B cell (primary cell): Measurements from ENCODE around the gene WNT9A. TPM values are rescaled to one million over a fixed set of nuclear protein-coding genes. Genes with fewer than 3 reads are reported as not detected.

Source experiments
- ATAC-seq: fragments of 200-7000 bp; cut with Tn5 transposase; one replicate; pipeline ENCODE4 v1.10.0; 2021; ENCODE audit warnings: low read depth, mild to moderate bottlenecking, moderate number of reproducible peaks, moderate library complexity
- CTCF ChIA-PET: fragments of 350-600 bp; sonication (Branson Sonifier 250); formaldehyde crosslinking; loops from one replicate; lab custom pipeline; 2021; ENCODE audit warnings: antibody characterized with exemption, inconsistent platforms; lab: Charles Lee
- POLR2A ChIA-PET: fragments of 350-600 bp; sonication (Branson Sonifier 250); formaldehyde crosslinking; loops from one replicate; lab custom pipeline; 2021; ENCODE audit warnings: antibody characterized with exemption; lab: Charles Lee
- DNase-seq: peaks from one replicate; pipeline ENCODE4 v3.0.0; 2013
- H2AFZ ChIP-seq: 2 replicates; pipeline ENCODE4 v1.6.1; 2012; ENCODE audit warnings: mild to moderate bottlenecking, low read depth, low read length; ENCODE audit not compliant: insufficient read depth, poor library complexity, severe bottlenecking
- H3K27ac ChIP-seq, 2 donors: 1 replicate in 1 of 2; 2 replicates in 1 of 2; pipeline ENCODE4 v1.5.1; 2012 to 2013; ENCODE audit warnings: low read length in 2 of 2, mild to moderate bottlenecking in 2 of 2, moderate library complexity in 1 of 2
- H3K27me3 ChIP-seq, 4 experiments: fragments of 200-600 bp in 1 of 4; sonication (generic) in 1 of 4; replicated peaks in 1 of 4; 1 replicate in 2 of 4; 2 replicates in 2 of 4; pipeline versions ENCODE4 v1.6.1 to v1.7.0; 2013 to 2016; ENCODE audit warnings: low read length in 3 of 4, mild to moderate bottlenecking in 2 of 4, mixed read lengths in 1 of 4, moderate library complexity in 1 of 4; ENCODE audit not compliant: insufficient read depth in 4 of 4, control insufficient read depth in 3 of 4; ENCODE audit errors: control extremely low read depth in 1 of 4
- H3K36me3 ChIP-seq, 2 experiments: replicated peaks in 1 of 2; 1 replicate in 1 of 2; 2 replicates in 1 of 2; pipeline versions ENCODE4 v1.6.1 to v1.7.1; 2013; ENCODE audit warnings: low read length in 1 of 2; ENCODE audit not compliant: insufficient read depth in 2 of 2, control insufficient read depth in 1 of 2; ENCODE audit errors: control extremely low read depth in 1 of 2, extremely low read depth in 1 of 2
- H3K4me1 ChIP-seq, 2 donors: fragments of 200-600 bp in 1 of 2; sonication (generic) in 1 of 2; 1 replicate in 1 of 2; 2 replicates in 1 of 2; pipeline versions ENCODE4 v1.5.1 to v1.6.1; 2013 to 2017; ENCODE audit warnings: low read length in 2 of 2; ENCODE audit not compliant: control insufficient read depth in 2 of 2, insufficient read depth in 2 of 2
- H3K4me2 ChIP-seq: replicated peaks from 2 replicates; pipeline ENCODE3; 2012; ENCODE audit warnings: mild to moderate bottlenecking, low read depth, low read length; ENCODE audit not compliant: poor library complexity, severe bottlenecking
- H3K4me3 ChIP-seq, 5 experiments: fragments of 200-600 bp in 1 of 5; sonication (generic) in 1 of 5; 1 replicate in 3 of 5; 2 replicates in 2 of 5; pipeline versions ENCODE4 v1.5.1 to v1.7.0; 2011 to 2016; ENCODE audit warnings: low read length in 4 of 5, mild to moderate bottlenecking in 4 of 5, low read depth in 2 of 5, control low read depth in 1 of 5, moderate library complexity in 1 of 5; ENCODE audit not compliant: insufficient read depth in 1 of 5; ENCODE audit errors: control extremely low read depth in 1 of 5, extremely low read depth in 1 of 5
- H3K79me2 ChIP-seq: fragments of 200-600 bp; sonication (generic); one replicate; pipeline ENCODE4 v1.6.0; 2016; ENCODE audit warnings: low read length; ENCODE audit not compliant: control insufficient read depth, insufficient read depth
- H3K9ac ChIP-seq: fragments of 200-600 bp; sonication (generic); 2 replicates; pipeline ENCODE4 v1.6.1; 2017; ENCODE audit warnings: mild to moderate bottlenecking, low read length, moderate library complexity
- H3K9me3 ChIP-seq, 3 donors: one replicate each; pipeline versions ENCODE4 v1.6.1 to v1.7.1; 2013; ENCODE audit warnings: low read length in 2 of 3; ENCODE audit not compliant: control insufficient read depth in 2 of 3, insufficient read depth in 1 of 3; ENCODE audit errors: control extremely low read depth in 1 of 3
- H4K20me1 ChIP-seq: 2 replicates; pipeline ENCODE4 v1.6.0; 2012; ENCODE audit warnings: mild to moderate bottlenecking, low read length; ENCODE audit not compliant: insufficient read depth, control insufficient read depth, poor library complexity, severe bottlenecking
- H3K27ac Mint-ChIP-seq: one replicate; pipeline ENCODE4 v1.8.0; 2021; ENCODE audit warnings: mixed read lengths
- H3K27me3 Mint-ChIP-seq: one replicate; pipeline ENCODE4 v1.8.0; 2021; ENCODE audit warnings: mixed read lengths
- H3K4me1 Mint-ChIP-seq: one replicate; pipeline ENCODE4 v1.8.0; 2021; ENCODE audit warnings: mixed read lengths
- H3K4me3 Mint-ChIP-seq: one replicate; pipeline ENCODE4 v1.8.0; 2021; ENCODE audit warnings: mixed read lengths
- H3K9me3 Mint-ChIP-seq: one replicate; pipeline ENCODE4 v1.8.0; 2022; ENCODE audit warnings: mixed read lengths; ENCODE audit not compliant: insufficient read depth
- CTCF ChIP-seq: fragments of 200-600 bp; IDR thresholded peaks from one replicate; pipeline ENCODE4 v1.8.0; 2022; ENCODE audit warnings: antibody characterized with exemption, mild to moderate bottlenecking
- EZH2 ChIP-seq: IDR thresholded peaks from 2 replicates; pipeline ENCODE4 v1.6.1; 2012; ENCODE audit warnings: borderline replicate concordance, low read depth, mild to moderate bottlenecking, moderate library complexity, low read length; ENCODE audit not compliant: insufficient read depth, poor library complexity, severe bottlenecking
- WGBS: methylation state at CpG from one replicate; pipeline ENCODE4 v1.1.5; 2013; ENCODE audit warnings: missing lambda C conversion rate; ENCODE audit not compliant: insufficient coverage; 5-methylcytosine and 5-hydroxymethylcytosine counted together
- intact Hi-C: fragments of 100-400 bp; cut with micrococcal nuclease; formaldehyde crosslinking; loops from one replicate; pipeline ENCODE4 v1.10.0; 2022
- polyA plus RNA-seq: library from polyadenylated mRNA; depleted of rRNA; stranded (reverse); fragments of >200 nt; gene quantifications from 2 replicates; pipeline ENCODE4 v1.2.3, GENCODE V29; 2012
- total RNA-seq, 2 donors: library from RNA; stranded (reverse); fragments of 120-200 nt in 1 of 2; gene quantifications; 1 replicate in 1 of 2; 2 replicates in 1 of 2; pipeline versions ENCODE4 v1.2.3 to v1.2.4, GENCODE V29; 2013 to 2022

The WNT9A gene
- total and polyA plus RNA-seq, 2 donors (not counting 1 experiment from before 2014, with no cell fraction given): 0.04 TPM; not detected in 1

GRCh38 chr1:227893949-227894721 lies 53.6 kb downstream of the WNT9A start:
- CTCF ChIA-PET: no interaction called here
- 89% methylated on average over 27 of the region's 27 CpGs for WGBS

More at GRCh38 chr1:227893949-227894721, 53.6 kb downstream of the WNT9A start:
- no peak for TF ChIP-seq CTCF
- no peak for TF ChIP-seq EZH2
- no peaks in the 10 kb centered on the region for H3K27me3 Mint-ChIP-seq
- Histone ChIP-seq H3K4me2 (no peak overlapping the region), H3K4me3 (no peak overlapping the region), H2AFZ (no peak overlapping the region), H3K9me3 (no peaks in the 10 kb centered on the region), H3K79me2 (no peaks in the 10 kb centered on the region), H4K20me1 (no peaks in the 10 kb centered on the region), H3K4me1 (no peaks in the 10 kb centered on the region), H3K36me3 (no peaks in the 10 kb centered on the region), H3K27me3 (no peaks in the 10 kb centered on the region), H3K27ac (no peak overlapping the region), H3K9ac (no peak overlapping the region)
- intact Hi-C loops: no loop called here
- ATAC-seq (no peak), DNase-seq (no peak)
- POLR2A ChIA-PET: no interaction called here
- no peak overlapping the region for H3K4me3 Mint-ChIP-seq
- no peak overlapping the region for H3K27ac Mint-ChIP-seq
- H3K4me1 Mint-ChIP-seq: no peaks in the 10 kb centered on the region
- no peaks in the 10 kb centered on the region for H3K9me3 Mint-ChIP-seq
